ENCODE results near the gene CASP8AP2.
"Not testable (repeated sequence)": the region's sequence is repeated elsewhere in the genome, so short reads cannot be mapped to it uniquely, and the experiment has no call there.

Gene CASP8AP2

GRCh38 chr6:89817481-89817880 is 12.2 kb upstream of the CASP8AP2 start:
- H3K36me3 ChIP-seq (ENCODE audit: control insufficient read depth, insufficient read depth, low read length) = no peaks in the 10 kb centered on the region
- H3K27ac ChIP-seq (ENCODE audit: insufficient read depth, low read length, poor library complexity, severe bottlenecking) = no peak overlapping the region
- no peak overlapping the region for H3K4me3 ChIP-seq (ENCODE audit: insufficient read depth, low read depth, low read length, poor library complexity, severe bottlenecking)
- H3K27me3 ChIP-seq (replicated peaks; ENCODE audit: control insufficient read depth, insufficient read depth, low read length, poor library complexity, severe bottlenecking) = no peaks in the 10 kb centered on the region
- no peaks in the 10 kb centered on the region for H3K9me3 ChIP-seq (ENCODE audit: control insufficient read depth, low read length)
- no peak for DNase-seq
- H3K4me1 ChIP-seq (ENCODE audit: control insufficient read depth, insufficient read depth, low read length, poor library complexity, severe bottlenecking) = peaks cover 7% of the 10 kb centered on the region

GRCh38 chr6:89818977-89819335 is 10.7 kb upstream of the CASP8AP2 start:
- Histone ChIP-seq H3K4me1 (ENCODE audit: control insufficient read depth, insufficient read depth, low read length, poor library complexity, severe bottlenecking) (peaks cover 7% of the 10 kb centered on the region), H3K36me3 (ENCODE audit: control insufficient read depth, insufficient read depth, low read length) (no peaks in the 10 kb centered on the region), H3K27me3 (replicated peaks; ENCODE audit: control insufficient read depth, insufficient read depth, low read length, poor library complexity, severe bottlenecking) (no peaks in the 10 kb centered on the region), H3K4me3 (ENCODE audit: insufficient read depth, low read depth, low read length, poor library complexity, severe bottlenecking) (peak overlapping the region; percentile 89), H3K9me3 (ENCODE audit: control insufficient read depth, low read length) (no peaks in the 10 kb centered on the region), H3K27ac (ENCODE audit: insufficient read depth, low read length, poor library complexity, severe bottlenecking) (peak overlapping the region; percentile 74)
- no peak for DNase-seq

- peak; percentile 80 to 86 (median 85) for DNase-seq
- H3K36me3 ChIP-seq (ENCODE audit: control insufficient read depth, insufficient read depth, low read length) = no peaks in the 10 kb centered on the region
- peak within 1 kb of the TSS; percentile 89 for H3K4me3 ChIP-seq (ENCODE audit: insufficient read depth, low read depth, low read length, poor library complexity, severe bottlenecking)
- H3K9me3 ChIP-seq (ENCODE audit: control insufficient read depth, low read length) = no peaks in the 10 kb centered on the region
- H3K27ac ChIP-seq (ENCODE audit: insufficient read depth, low read length, poor library complexity, severe bottlenecking) = peak within 1 kb of the TSS; percentile 74
- H3K27me3 ChIP-seq (replicated peaks; ENCODE audit: control insufficient read depth, insufficient read depth, low read length, poor library complexity, severe bottlenecking) = no peaks in the 10 kb centered on the region
- H3K4me1 ChIP-seq (ENCODE audit: control insufficient read depth, insufficient read depth, low read length, poor library complexity, severe bottlenecking) = peaks cover 7% of the 10 kb centered on the region
Measured at GRCh38 chr6:89819336-89820130, 10.1 kb upstream of the CASP8AP2 start, which contains the start of gene MDN1. Gene MDN1 (minus strand): TSS chr6:89819794. CDS start chr6:89819607, 187 bp downstream.

GRCh38 chr6:89826029-89826528 is 3.6 kb upstream of the CASP8AP2 start:
- H3K27me3 ChIP-seq (replicated peaks; ENCODE audit: control insufficient read depth, insufficient read depth, low read length, poor library complexity, severe bottlenecking) = no peaks in the 10 kb centered on the region
- H3K27ac ChIP-seq (ENCODE audit: insufficient read depth, low read length, poor library complexity, severe bottlenecking) = no peak overlapping the region
- H3K4me3 ChIP-seq (ENCODE audit: insufficient read depth, low read depth, low read length, poor library complexity, severe bottlenecking) = no peak overlapping the region
- DNase-seq = no peak
- no peaks in the 10 kb centered on the region for H3K36me3 ChIP-seq (ENCODE audit: control insufficient read depth, insufficient read depth, low read length)
- H3K4me1 ChIP-seq (ENCODE audit: control insufficient read depth, insufficient read depth, low read length, poor library complexity, severe bottlenecking) = peaks cover 9% of the 10 kb centered on the region
- no peaks in the 10 kb centered on the region for H3K9me3 ChIP-seq (ENCODE audit: control insufficient read depth, low read length)

GRCh38 chr6:89828475-89828987 is 1.1 kb upstream of the CASP8AP2 start:
- peak overlapping the region; percentile 74 for H3K27ac ChIP-seq (ENCODE audit: insufficient read depth, low read length, poor library complexity, severe bottlenecking)
- not testable (repeated sequence) for H3K9me3 ChIP-seq (ENCODE audit: control insufficient read depth, low read length)

GRCh38 chr6:89828988-89829471 is 650 bp upstream of the CASP8AP2 start:
- peaks cover 11% of the 10 kb centered on the region for H3K4me1 ChIP-seq (ENCODE audit: control insufficient read depth, insufficient read depth, low read length, poor library complexity, severe bottlenecking)
- H3K27me3 ChIP-seq (replicated peaks; ENCODE audit: control insufficient read depth, insufficient read depth, low read length, poor library complexity, severe bottlenecking) = no peaks in the 10 kb centered on the region
- no peaks in the 10 kb centered on the region for H3K9me3 ChIP-seq (ENCODE audit: control insufficient read depth, low read length)
- H3K27ac ChIP-seq (ENCODE audit: insufficient read depth, low read length, poor library complexity, severe bottlenecking) = peak overlapping the region; percentile 74
- DNase-seq = peak in 1 of 3 donors; percentile 1
- H3K4me3 ChIP-seq (ENCODE audit: insufficient read depth, low read depth, low read length, poor library complexity, severe bottlenecking) = peak overlapping the region; percentile 71
- H3K36me3 ChIP-seq (ENCODE audit: control insufficient read depth, insufficient read depth, low read length) = peaks cover 3% of the 10 kb centered on the region

More at GRCh38 chr6:89828475-89828987, 1.1 kb upstream of the CASP8AP2 start:
- H3K27me3 ChIP-seq (replicated peaks; ENCODE audit: control insufficient read depth, insufficient read depth, low read length, poor library complexity, severe bottlenecking); DNase-seq; H3K36me3 ChIP-seq (ENCODE audit: control insufficient read depth, insufficient read depth, low read length): not testable (repeated sequence)
- peak overlapping the region; percentile 71 for H3K4me3 ChIP-seq (ENCODE audit: insufficient read depth, low read depth, low read length, poor library complexity, severe bottlenecking)
- peaks cover 11% of the 10 kb centered on the region for H3K4me1 ChIP-seq (ENCODE audit: control insufficient read depth, insufficient read depth, low read length, poor library complexity, severe bottlenecking)

GRCh38 chr6:89830170-89830809 is 610 bp downstream of the CASP8AP2 start:
- DNase-seq = no peak
- Histone ChIP-seq H3K27ac (ENCODE audit: insufficient read depth, low read length, poor library complexity, severe bottlenecking) (peak overlapping the region; percentile 70), H3K4me3 (ENCODE audit: insufficient read depth, low read depth, low read length, poor library complexity, severe bottlenecking) (peak overlapping the region; percentile 77), H3K9me3 (ENCODE audit: control insufficient read depth, low read length) (no peaks in the 10 kb centered on the region), H3K4me1 (ENCODE audit: control insufficient read depth, insufficient read depth, low read length, poor library complexity, severe bottlenecking) (peaks cover 17% of the 10 kb centered on the region), H3K27me3 (replicated peaks; ENCODE audit: control insufficient read depth, insufficient read depth, low read length, poor library complexity, severe bottlenecking) (no peaks in the 10 kb centered on the region), H3K36me3 (ENCODE audit: control insufficient read depth, insufficient read depth, low read length) (peaks cover 3% of the 10 kb centered on the region)

GRCh38 chr6:89834884-89835792 is 5.5 kb downstream of the CASP8AP2 start:
- H3K27ac ChIP-seq (ENCODE audit: insufficient read depth, low read length, poor library complexity, severe bottlenecking) = peak overlapping the region; percentile 66
- no peaks in the 10 kb centered on the region for H3K9me3 ChIP-seq (ENCODE audit: control insufficient read depth, low read length)
- H3K36me3 ChIP-seq (ENCODE audit: control insufficient read depth, insufficient read depth, low read length) = peaks cover 3% of the 10 kb centered on the region
- peaks cover 32% of the 10 kb centered on the region for H3K4me1 ChIP-seq (ENCODE audit: control insufficient read depth, insufficient read depth, low read length, poor library complexity, severe bottlenecking)
- H3K27me3 ChIP-seq (replicated peaks; ENCODE audit: control insufficient read depth, insufficient read depth, low read length, poor library complexity, severe bottlenecking) = no peaks in the 10 kb centered on the region
- H3K4me3 ChIP-seq (ENCODE audit: insufficient read depth, low read depth, low read length, poor library complexity, severe bottlenecking) = no peak overlapping the region
- DNase-seq = peak; percentile 8 to 25 (median 14)

- H3K27ac ChIP-seq (ENCODE audit: insufficient read depth, low read length, poor library complexity, severe bottlenecking) = no peak overlapping the region
- H3K4me3 ChIP-seq (ENCODE audit: insufficient read depth, low read depth, low read length, poor library complexity, severe bottlenecking) = no peak overlapping the region
- no peaks in the 10 kb centered on the region for H3K9me3 ChIP-seq (ENCODE audit: control insufficient read depth, low read length)
- H3K4me1 ChIP-seq (ENCODE audit: control insufficient read depth, insufficient read depth, low read length, poor library complexity, severe bottlenecking) = peaks cover 21% of the 10 kb centered on the region
- H3K36me3 ChIP-seq (ENCODE audit: control insufficient read depth, insufficient read depth, low read length) = peaks cover 3% of the 10 kb centered on the region
- no peak for DNase-seq
- no peaks in the 10 kb centered on the region for H3K27me3 ChIP-seq (replicated peaks; ENCODE audit: control insufficient read depth, insufficient read depth, low read length, poor library complexity, severe bottlenecking)
Measured at GRCh38 chr6:89836639-89837222, 7.1 kb downstream of the CASP8AP2 start.
